ENCODE data around the gene HS6ST1.
"Not testable (repeated sequence)": the region's sequence is repeated elsewhere in the genome, so short reads cannot be mapped to it uniquely, and the experiment has no call there.

Gene HS6ST1

GRCh38 chr2:128269990-128270671, 48.5 kb downstream of the HS6ST1 start:
- Histone ChIP-seq H3K79me2 (ENCODE audit: insufficient read depth, low read depth) (no peaks in the 10 kb centered on the region), H3K9ac (no peak overlapping the region), H4K20me1 (ENCODE audit: insufficient read depth) (no peaks in the 10 kb centered on the region), H3K36me3 (ENCODE audit: insufficient read depth) (no peaks in the 10 kb centered on the region), H3K4me3 (IDR thresholded peaks at IDR 0.05; ENCODE audit: insufficient read depth, low read depth, low read length) (no peak overlapping the region), H3K4me2 (no peak overlapping the region), H3K27ac (no peak overlapping the region), H3K27me3 (ENCODE audit: insufficient read depth, low read depth) (no peaks in the 10 kb centered on the region), H3K4me1 (ENCODE audit: low read depth, poor library complexity, severe bottlenecking) (no peaks in the 10 kb centered on the region), H2AFZ (ENCODE audit: low read depth) (no peak overlapping the region)
- no peak for TF ChIP-seq CTCF (conservative IDR thresholded peaks at IDR 0.05; ENCODE audit: low read depth, low read length)

- Histone ChIP-seq H2AFZ (ENCODE audit: low read depth) (no peak overlapping the region), H3K27ac (no peak overlapping the region), H3K27me3 (ENCODE audit: insufficient read depth, low read depth) (no peaks in the 10 kb centered on the region), H3K79me2 (ENCODE audit: insufficient read depth, low read depth) (no peaks in the 10 kb centered on the region), H3K4me1 (ENCODE audit: low read depth, poor library complexity, severe bottlenecking) (no peaks in the 10 kb centered on the region), H3K4me2 (no peak overlapping the region), H4K20me1 (ENCODE audit: insufficient read depth) (no peaks in the 10 kb centered on the region), H3K36me3 (ENCODE audit: insufficient read depth) (no peaks in the 10 kb centered on the region), H3K9ac (no peak overlapping the region), H3K4me3 (IDR thresholded peaks at IDR 0.05; ENCODE audit: insufficient read depth, low read depth, low read length) (no peak overlapping the region)
- no peak for TF ChIP-seq CTCF (conservative IDR thresholded peaks at IDR 0.05; ENCODE audit: low read depth, low read length)
Measured at GRCh38 chr2:128269063-128269989, 49.3 kb downstream of the HS6ST1 start.

GRCh38 chr2:128268611-128269010, 50.1 kb downstream of the HS6ST1 start:
- H3K79me2 ChIP-seq (ENCODE audit: insufficient read depth, low read depth); H2AFZ ChIP-seq (ENCODE audit: low read depth); H3K4me1 ChIP-seq (ENCODE audit: low read depth, poor library complexity, severe bottlenecking); H3K9ac ChIP-seq; H3K27me3 ChIP-seq (ENCODE audit: insufficient read depth, low read depth); H3K36me3 ChIP-seq (ENCODE audit: insufficient read depth); H4K20me1 ChIP-seq (ENCODE audit: insufficient read depth); H3K4me3 ChIP-seq (IDR thresholded peaks at IDR 0.05; ENCODE audit: insufficient read depth, low read depth, low read length); H3K4me2 ChIP-seq; H3K27ac ChIP-seq: not testable (repeated sequence)

- H3K4me1 ChIP-seq (ENCODE audit: low read depth, poor library complexity, severe bottlenecking); H3K4me3 ChIP-seq (IDR thresholded peaks at IDR 0.05; ENCODE audit: insufficient read depth, low read depth, low read length); H3K4me2 ChIP-seq; H4K20me1 ChIP-seq (ENCODE audit: insufficient read depth); H3K27me3 ChIP-seq (ENCODE audit: insufficient read depth, low read depth); H3K9ac ChIP-seq; H3K27ac ChIP-seq; H3K36me3 ChIP-seq (ENCODE audit: insufficient read depth); H3K79me2 ChIP-seq (ENCODE audit: insufficient read depth, low read depth); H2AFZ ChIP-seq (ENCODE audit: low read depth): not testable (repeated sequence)
Measured at GRCh38 chr2:128268145-128268544, 50.5 kb downstream of the HS6ST1 start.

- H2AFZ ChIP-seq (ENCODE audit: low read depth); H4K20me1 ChIP-seq (ENCODE audit: insufficient read depth); H3K36me3 ChIP-seq (ENCODE audit: insufficient read depth); H3K4me2 ChIP-seq; H3K4me3 ChIP-seq (IDR thresholded peaks at IDR 0.05; ENCODE audit: insufficient read depth, low read depth, low read length); H3K4me1 ChIP-seq (ENCODE audit: low read depth, poor library complexity, severe bottlenecking); H3K9ac ChIP-seq; H3K27me3 ChIP-seq (ENCODE audit: insufficient read depth, low read depth); H3K79me2 ChIP-seq (ENCODE audit: insufficient read depth, low read depth); H3K27ac ChIP-seq: not testable (repeated sequence)
Measured at GRCh38 chr2:128267649-128268048, 51.0 kb downstream of the HS6ST1 start.

- not testable (repeated sequence) for H3K4me1 ChIP-seq (ENCODE audit: low read depth, poor library complexity, severe bottlenecking); H3K27me3 ChIP-seq (ENCODE audit: insufficient read depth, low read depth); H3K27ac ChIP-seq; H3K4me3 ChIP-seq (IDR thresholded peaks at IDR 0.05; ENCODE audit: insufficient read depth, low read depth, low read length); H2AFZ ChIP-seq (ENCODE audit: low read depth); H3K9ac ChIP-seq; H3K36me3 ChIP-seq (ENCODE audit: insufficient read depth); H3K4me2 ChIP-seq; H4K20me1 ChIP-seq (ENCODE audit: insufficient read depth); H3K79me2 ChIP-seq (ENCODE audit: insufficient read depth, low read depth)
Measured at GRCh38 chr2:128267197-128267596, 51.5 kb downstream of the HS6ST1 start.

GRCh38 chr2:128266463-128266862, 52.2 kb downstream of the HS6ST1 start:
- not testable (repeated sequence) for H3K9ac ChIP-seq; H3K4me1 ChIP-seq (ENCODE audit: low read depth, poor library complexity, severe bottlenecking); H3K27ac ChIP-seq; H3K36me3 ChIP-seq (ENCODE audit: insufficient read depth); H3K79me2 ChIP-seq (ENCODE audit: insufficient read depth, low read depth); H3K4me3 ChIP-seq (IDR thresholded peaks at IDR 0.05; ENCODE audit: insufficient read depth, low read depth, low read length); H4K20me1 ChIP-seq (ENCODE audit: insufficient read depth); H3K4me2 ChIP-seq; H2AFZ ChIP-seq (ENCODE audit: low read depth); H3K27me3 ChIP-seq (ENCODE audit: insufficient read depth, low read depth)

GRCh38 chr2:128265608-128265993, 53.1 kb downstream of the HS6ST1 start:
- H2AFZ ChIP-seq (ENCODE audit: low read depth); H3K79me2 ChIP-seq (ENCODE audit: insufficient read depth, low read depth); H3K4me1 ChIP-seq (ENCODE audit: low read depth, poor library complexity, severe bottlenecking); H3K4me3 ChIP-seq (IDR thresholded peaks at IDR 0.05; ENCODE audit: insufficient read depth, low read depth, low read length); H3K27ac ChIP-seq; H3K4me2 ChIP-seq; H3K36me3 ChIP-seq (ENCODE audit: insufficient read depth); H4K20me1 ChIP-seq (ENCODE audit: insufficient read depth); H3K27me3 ChIP-seq (ENCODE audit: insufficient read depth, low read depth); H3K9ac ChIP-seq: not testable (repeated sequence)
